ENCODE data around the gene CMTM4.

The CMTM4 gene

GRCh38 chr16:66591018-66591417 is 105.5 kb downstream of the CMTM4 start:
- Histone ChIP-seq H3K4me1 (ENCODE audit: insufficient read depth, poor library complexity, severe bottlenecking) (no peaks in the 10 kb centered on the region), H3K36me3 (ENCODE audit: low read depth) (no peaks in the 10 kb centered on the region), H3K4me3 (ENCODE audit: severe bottlenecking) (no peak overlapping the region), H3K27ac (ENCODE audit: poor library complexity, severe bottlenecking) (no peak overlapping the region), H3K9me3 (ENCODE audit: severe bottlenecking) (no peaks in the 10 kb centered on the region), H3K27me3 (ENCODE audit: insufficient read depth, poor library complexity, severe bottlenecking) (no peaks in the 10 kb centered on the region)
- no peak for ATAC-seq (ENCODE audit: low read depth)
- DNase-seq (ENCODE audit: low spot score), result no peak
- TF ChIP-seq CTCF (IDR thresholded peaks at IDR 0.05; ENCODE audit: poor library complexity, severe bottlenecking), result no peak

GRCh38 chr16:66590322-66590721 is 106.2 kb downstream of the CMTM4 start:
- ATAC-seq (ENCODE audit: low read depth) (no peak), DNase-seq (ENCODE audit: low spot score) (no peak)
- no peak for TF ChIP-seq CTCF (IDR thresholded peaks at IDR 0.05; ENCODE audit: poor library complexity, severe bottlenecking)
- no peaks in the 10 kb centered on the region for H3K27me3 ChIP-seq (ENCODE audit: insufficient read depth, poor library complexity, severe bottlenecking)
- H3K4me1 ChIP-seq (ENCODE audit: insufficient read depth, poor library complexity, severe bottlenecking), result no peaks in the 10 kb centered on the region
- no peak overlapping the region for H3K4me3 ChIP-seq (ENCODE audit: severe bottlenecking)
- no peaks in the 10 kb centered on the region for H3K9me3 ChIP-seq (ENCODE audit: severe bottlenecking)
- H3K36me3 ChIP-seq (ENCODE audit: low read depth), result no peaks in the 10 kb centered on the region
- H3K27ac ChIP-seq (ENCODE audit: poor library complexity, severe bottlenecking), result no peak overlapping the region

- no peaks in the 10 kb centered on the region for H3K4me1 ChIP-seq (ENCODE audit: insufficient read depth, poor library complexity, severe bottlenecking)
- no peaks in the 10 kb centered on the region for H3K9me3 ChIP-seq (ENCODE audit: severe bottlenecking)
- ATAC-seq (ENCODE audit: low read depth), result peak; percentile 46; the same call in 1 of the 3 replicates
- H3K36me3 ChIP-seq (ENCODE audit: low read depth), result no peaks in the 10 kb centered on the region
- H3K27ac ChIP-seq (ENCODE audit: poor library complexity, severe bottlenecking), result no peak overlapping the region
- peak; percentile 36 for TF ChIP-seq CTCF (IDR thresholded peaks at IDR 0.05; ENCODE audit: poor library complexity, severe bottlenecking)
- H3K27me3 ChIP-seq (ENCODE audit: insufficient read depth, poor library complexity, severe bottlenecking), result no peaks in the 10 kb centered on the region
- no peak overlapping the region for H3K4me3 ChIP-seq (ENCODE audit: severe bottlenecking)
- DNase-seq (ENCODE audit: low spot score), result no peak
These were observed 107.4 kb downstream of the CMTM4 start for GRCh38 chr16:66588981-66589713.

- TF ChIP-seq CTCF (IDR thresholded peaks at IDR 0.05; ENCODE audit: poor library complexity, severe bottlenecking), result no peak
- Histone ChIP-seq H3K9me3 (ENCODE audit: severe bottlenecking) (no peaks in the 10 kb centered on the region), H3K27ac (ENCODE audit: poor library complexity, severe bottlenecking) (no peak overlapping the region), H3K4me1 (ENCODE audit: insufficient read depth, poor library complexity, severe bottlenecking) (no peaks in the 10 kb centered on the region), H3K4me3 (ENCODE audit: severe bottlenecking) (no peak overlapping the region), H3K27me3 (ENCODE audit: insufficient read depth, poor library complexity, severe bottlenecking) (no peaks in the 10 kb centered on the region), H3K36me3 (ENCODE audit: low read depth) (no peaks in the 10 kb centered on the region)
- ATAC-seq (ENCODE audit: low read depth) (no peak), DNase-seq (ENCODE audit: low spot score) (no peak)
These were observed 108.5 kb downstream of the CMTM4 start for GRCh38 chr16:66587881-66588600.

Data from RWPE2 (cell line).